Esophagus muscularis mucosa (tissue), 4 donors: ENCODE data around the gene METTL26. TPM values are rescaled to one million over a fixed set of nuclear protein-coding genes. Genes with fewer than 3 reads are reported as not detected.
A peak's percentile ranks its signal among the peaks of the same experiment; 100 is the strongest.

Experiments
- DNase-seq: peaks from one replicate; pipeline ENCODE4 v3.0.0-alpha.2; 2017; ENCODE audit errors: extremely low spot score
- H3K27ac ChIP-seq, 4 donors: fragments of 200-600 bp; sonication (generic); replicated peaks in 1 of 4; 1 replicate in 3 of 4; 2 replicates in 1 of 4; pipeline ENCODE4 v1.5.1; 2016 to 2019; ENCODE audit warnings: mild to moderate bottlenecking in 1 of 4
- H3K27me3 ChIP-seq, 4 donors: fragments of 200-600 bp; sonication (generic); one replicate each; pipeline versions ENCODE4 v1.5.1 to v1.6.0; 2016 to 2019
- H3K36me3 ChIP-seq, 4 donors: fragments of 200-600 bp; sonication (generic); one replicate each; pipeline ENCODE4 v1.5.1; 2016 to 2019
- H3K4me1 ChIP-seq, 4 donors: fragments of 200-600 bp; sonication (generic); one replicate each; pipeline ENCODE4 v1.5.1; 2016 to 2019
- H3K4me3 ChIP-seq, 4 donors: fragments of 200-600 bp; sonication (generic); 1 replicate in 2 of 4; 2 replicates in 2 of 4; pipeline ENCODE4 v1.5.1; 2016 to 2019; ENCODE audit warnings: mild to moderate bottlenecking in 4 of 4, moderate library complexity in 1 of 4
- H3K9me3 ChIP-seq, 4 donors: fragments of 200-600 bp; sonication (generic); 1 replicate in 3 of 4; 2 replicates in 1 of 4; pipeline ENCODE4 v1.5.1; 2016 to 2019
- CTCF ChIP-seq, 3 experiments: fragments of 200-600 bp in 2 of 3; fragments of 450-650 bp in 1 of 3; sonication (generic) in 2 of 3; IDR thresholded peaks; one replicate each; pipeline ENCODE4 v1.5.1; 2017 to 2019; ENCODE audit warnings: antibody characterized with exemption in 3 of 3, mild to moderate bottlenecking in 2 of 3, moderate library complexity in 1 of 3
- EP300 ChIP-seq: sonication (generic); formaldehyde crosslinking; IDR thresholded peaks from one replicate; pipeline ENCODE4 v1.6.1; 2017; ENCODE audit warnings: antibody characterized with exemption
- POLR2A ChIP-seq: fragments of 450-650 bp; IDR thresholded peaks from one replicate; pipeline ENCODE4 v1.6.1; 2017; ENCODE audit warnings: antibody characterized with exemption, moderate library complexity, mild to moderate bottlenecking, low read depth
- POLR2AphosphoS5 ChIP-seq, 2 donors: sonication (generic); formaldehyde crosslinking; IDR thresholded peaks; one replicate each; pipeline ENCODE4 v1.6.1; 2017; ENCODE audit warnings: antibody characterized with exemption in 2 of 2
- WGBS: methylation state at CpG from one replicate; pipeline ENCODE4 v1.1.5; 2018; 5-methylcytosine and 5-hydroxymethylcytosine counted together
- intact Hi-C: fragments of 100-400 bp; cut with DNase I; formaldehyde crosslinking; loops from one replicate; pipeline ENCODE4 v1.15.1; 2023
- total RNA-seq, 4 donors: library from RNA; depleted of rRNA; stranded (reverse); fragments of >200 nt; gene quantifications; one replicate each; pipeline versions ENCODE4 v1.1.0 to v1.2.1, GENCODE V29; 2016

The METTL26 gene
- total RNA-seq, 4 donors from 2014 or later = 129 to 166 (median 142) TPM

GRCh38 chr16:644556-644955 is 8.5 kb upstream of the METTL26 start:
- Histone ChIP-seq H3K4me3 (no peak overlapping the region), H3K27me3 (no peaks in the 10 kb centered on the region), H3K27ac (no peak overlapping the region), H3K9me3 (no peaks in the 10 kb centered on the region), H3K36me3 (peaks cover 0 to 5% (median 4%) of the 10 kb centered on the region in 4 donors), H3K4me1 (peaks cover 49 to 88% (median 73%) of the 10 kb centered on the region in 4 donors)
- 88% methylated on average over 12 of the region's 12 CpGs for WGBS
- intact Hi-C loops = no loop called here
- no peak for DNase-seq
- TF ChIP-seq CTCF (IDR thresholded peaks at IDR 0.05) (no peak), POLR2AphosphoS5 (IDR thresholded peaks at IDR 0.05) (no peak), EP300 (no peak), POLR2A (no peak)

- H3K4me1 ChIP-seq = peaks cover 42 to 86% (median 68%) of the 10 kb centered on the region in 4 donors
- TF ChIP-seq POLR2AphosphoS5 (IDR thresholded peaks at IDR 0.05) (no peak), CTCF (IDR thresholded peaks at IDR 0.05) (no peak), POLR2A (no peak), EP300 (no peak)
- no peaks in the 10 kb centered on the region for H3K27me3 ChIP-seq
- no peaks in the 10 kb centered on the region for H3K9me3 ChIP-seq
- intact Hi-C loops = no loop called here
- H3K36me3 ChIP-seq = peaks cover 0 to 5% (median 4%) of the 10 kb centered on the region in 4 donors
- peak overlapping the region; percentile 80 to 94 (median 92) for H3K27ac ChIP-seq
- peak overlapping the region; percentile 91 to 97 (median 94) for H3K4me3 ChIP-seq
- 89% methylated on average over 8 of the region's 13 CpGs for WGBS
- DNase-seq = no peak
These were observed 6.9 kb upstream of the METTL26 start for GRCh38 chr16:643050-643368.

GRCh38 chr16:642189-643049 is 6.3 kb upstream of the METTL26 start:
- intact Hi-C loops = no loop called here
- Histone ChIP-seq H3K4me1 (peaks cover 42 to 86% (median 68%) of the 10 kb centered on the region in 4 donors), H3K36me3 (peaks cover 0 to 5% (median 4%) of the 10 kb centered on the region in 4 donors), H3K27me3 (no peaks in the 10 kb centered on the region), H3K9me3 (no peaks in the 10 kb centered on the region), H3K27ac (peak overlapping the region; percentile 80 to 94 (median 92)), H3K4me3 (peak overlapping the region; percentile 91 to 97 (median 94))
- DNase-seq = no peak
- WGBS = 9% methylated on average over 20 of the region's 72 CpGs
- TF ChIP-seq POLR2AphosphoS5 (IDR thresholded peaks at IDR 0.05) (peak in 1 of 2 donors; percentile 3), CTCF (IDR thresholded peaks at IDR 0.05) (no peak), EP300 (no peak), POLR2A (no peak)

GRCh38 chr16:641326-642188 is 5.5 kb upstream of the METTL26 start, which contains the start of gene MCRIP2:
Gene MCRIP2 (plus strand): TSS chr16:641828. CDS start chr16:641992, 164 bp downstream.
- peak; percentile 95 for DNase-seq
- Histone ChIP-seq H3K4me1 (peaks cover 35 to 81% (median 63%) of the 10 kb centered on the region in 4 donors), H3K9me3 (no peaks in the 10 kb centered on the region), H3K27ac (peak within 1 kb of the TSS; percentile 80 to 94 (median 92)), H3K36me3 (peaks cover 0 to 3% (median under 1%) of the 10 kb centered on the region in 4 donors), H3K27me3 (no peaks in the 10 kb centered on the region), H3K4me3 (peak within 1 kb of the TSS; percentile 91 to 97 (median 94))
- intact Hi-C loops = no loop called here
- TF ChIP-seq EP300 (no peak), POLR2A (peak; percentile 70), CTCF (IDR thresholded peaks at IDR 0.05) (no peak), POLR2AphosphoS5 (IDR thresholded peaks at IDR 0.05) (peak; percentile 75 to 86)
- no CpG with 5 or more reads among the region's 81 CpGs for WGBS
